GM18858 (cell line): ENCODE results near the gene RALA.

ENCODE experiments used
- ATAC-seq: cut with Tn5 transposase; IDR thresholded peaks from one replicate; pipeline ENCODE4 v1.9.1; 2021; ENCODE audit not compliant: unreplicated experiment

The RALA gene

DNA sequence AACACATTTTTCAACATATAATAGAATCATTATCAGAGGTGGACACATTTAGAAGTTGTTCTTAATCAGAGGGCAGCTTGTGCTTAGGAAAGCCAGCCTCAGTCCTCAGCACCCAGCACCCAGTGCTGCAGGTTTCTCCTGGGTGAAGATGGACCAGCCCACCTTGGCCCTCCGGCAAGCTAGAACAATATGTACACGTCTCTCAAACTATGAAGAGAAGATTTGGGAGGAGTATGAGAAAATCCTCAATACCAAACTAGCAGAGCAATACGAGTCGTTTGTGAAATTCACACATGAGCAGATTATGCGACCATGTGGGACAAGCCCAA, 13.5 kb upstream of the RALA start:
- no peak for ATAC-seq

DNA sequence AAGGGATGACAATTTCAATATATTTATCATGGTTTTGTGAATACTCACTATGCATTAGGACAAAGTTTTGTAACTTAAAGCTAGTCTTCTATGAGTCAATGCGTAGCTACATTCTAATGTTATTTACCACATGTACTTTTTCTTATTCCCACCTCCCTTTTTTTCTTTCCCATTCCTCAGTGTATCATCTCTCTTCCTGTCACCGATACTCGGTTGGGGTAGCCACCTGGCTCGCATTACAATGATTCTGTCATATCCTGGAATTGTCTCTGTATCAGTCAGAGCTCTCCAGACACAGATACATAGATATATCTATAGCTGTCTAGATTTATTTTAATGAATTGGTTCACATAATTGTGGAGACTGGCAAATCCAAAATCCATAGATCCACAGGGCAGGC, 9.8 kb upstream of the RALA start:
- ATAC-seq: no peak

DNA sequence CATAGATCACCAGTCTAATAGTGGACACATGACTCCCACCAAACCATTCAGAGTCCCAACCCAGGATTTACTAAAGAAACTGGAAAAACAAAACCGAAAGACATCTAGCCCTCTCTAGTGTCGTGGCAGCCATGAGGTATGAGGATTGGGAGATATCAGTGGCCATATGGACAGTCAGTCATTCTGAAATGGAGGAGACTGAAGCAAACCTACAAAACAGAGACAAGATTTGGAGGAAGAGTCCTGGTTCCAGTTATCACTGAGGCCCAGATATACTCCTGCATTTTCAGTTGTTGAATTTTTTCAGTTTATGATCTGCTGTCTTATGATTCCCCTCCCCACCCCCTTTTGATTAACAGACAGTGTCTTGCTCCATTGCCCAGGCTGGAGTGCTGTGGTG, 9.1 kb upstream of the RALA start:
- no peak for ATAC-seq

DNA sequence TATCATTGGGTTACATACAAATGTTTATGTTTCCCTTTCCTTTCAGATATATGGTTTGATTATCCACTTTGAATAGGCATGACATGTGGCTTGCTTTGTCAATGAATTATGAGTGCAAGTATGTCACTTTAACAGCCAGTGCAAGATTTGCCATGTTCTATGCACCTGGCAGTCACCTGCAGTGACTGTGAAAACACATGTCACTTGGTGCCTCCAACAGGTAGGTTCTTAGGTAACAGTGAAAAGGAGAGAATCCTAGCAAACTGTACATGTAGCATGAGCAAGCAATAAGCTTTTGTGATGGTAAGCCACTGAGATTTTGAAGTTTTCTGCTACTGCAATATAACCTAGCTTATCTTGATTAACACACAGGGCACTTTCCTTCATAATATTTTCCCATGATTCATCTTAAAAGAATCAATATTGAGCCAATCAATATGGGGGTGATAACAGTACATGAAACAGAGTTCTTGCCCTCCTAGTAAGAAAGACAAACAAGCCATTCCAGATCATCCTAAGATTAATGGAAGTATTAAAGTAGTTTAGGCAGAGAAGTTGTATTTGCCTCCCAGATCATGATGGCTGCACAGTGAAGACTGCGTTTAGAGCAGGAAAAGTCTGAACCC, 7.9 kb upstream of the RALA start:
- ATAC-seq: no peak

DNA sequence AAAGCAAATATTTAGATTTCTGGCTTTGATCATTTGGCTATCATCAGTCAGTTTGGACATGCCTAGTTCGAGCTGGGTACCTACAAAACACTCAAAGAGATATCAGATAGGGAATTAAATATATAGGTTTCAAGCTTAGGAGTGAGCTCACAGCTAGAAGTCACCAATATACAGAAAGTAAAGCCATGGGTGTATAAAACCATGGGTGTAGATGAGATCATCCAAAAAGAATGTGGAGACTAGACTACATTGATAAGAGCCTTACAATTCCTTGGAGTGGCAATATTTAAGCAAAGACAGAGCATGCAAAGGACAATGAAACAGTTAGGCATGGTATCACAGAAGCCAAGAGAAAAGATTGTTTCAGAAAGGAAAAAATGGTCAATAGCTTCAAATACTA, 7.2 kb upstream of the RALA start:
- no peak for ATAC-seq

DNA sequence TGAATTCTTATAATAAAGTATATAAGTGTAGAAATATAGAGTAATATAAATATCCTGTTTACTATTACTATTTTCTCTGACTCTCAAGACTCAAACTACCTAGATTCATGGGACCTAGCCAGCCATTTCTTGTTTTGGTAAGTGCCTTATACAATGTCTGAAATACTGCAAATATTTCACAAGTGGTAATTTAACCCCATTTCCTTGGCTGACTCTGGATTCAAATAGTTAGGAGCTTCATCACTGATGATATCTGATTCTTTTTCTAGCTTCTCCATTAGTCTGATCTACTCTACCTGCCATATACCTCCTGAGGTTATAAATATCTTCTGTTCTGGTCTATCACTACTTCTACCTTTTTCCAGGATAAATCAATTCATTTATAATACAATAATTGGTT, 6.4 kb upstream of the RALA start:
- ATAC-seq: no peak

DNA sequence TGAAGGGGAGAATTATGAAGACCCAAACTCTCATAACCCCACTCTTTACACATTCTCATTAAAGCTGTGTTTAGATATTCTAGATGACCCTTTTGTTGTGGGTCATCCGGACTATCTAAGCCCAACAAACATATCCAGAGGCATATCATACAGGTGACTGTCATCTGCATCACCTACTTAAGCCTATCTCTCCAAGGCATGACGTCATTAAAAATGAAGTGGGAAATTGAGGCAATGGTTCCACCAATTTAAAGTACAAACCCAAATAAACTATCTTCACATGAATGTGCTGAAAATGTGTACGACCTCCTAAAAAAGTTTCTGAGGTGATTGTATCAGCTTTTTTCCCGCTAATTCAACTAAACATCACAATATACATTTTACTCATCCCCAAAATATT, 4.5 kb upstream of the RALA start:
- ATAC-seq: no peak

DNA sequence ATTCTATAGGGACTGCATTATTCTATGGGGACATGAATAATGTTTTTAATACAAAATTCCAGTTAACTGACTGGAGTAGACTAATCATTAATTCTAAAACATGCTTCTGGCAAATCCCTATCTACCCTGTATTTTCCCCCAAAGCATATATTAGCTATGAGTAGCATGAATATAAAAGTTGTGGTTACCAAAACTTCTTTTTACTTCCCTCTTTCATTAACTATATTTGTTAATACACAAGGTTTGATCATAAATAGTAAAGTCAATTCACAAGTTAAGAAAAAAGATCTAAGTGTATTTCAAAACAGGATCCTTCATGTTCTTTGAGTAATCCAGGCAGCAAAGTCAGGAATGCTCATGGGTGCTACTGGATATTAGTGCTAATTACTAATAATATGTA, 2.9 kb upstream of the RALA start:
- no peak for ATAC-seq

DNA sequence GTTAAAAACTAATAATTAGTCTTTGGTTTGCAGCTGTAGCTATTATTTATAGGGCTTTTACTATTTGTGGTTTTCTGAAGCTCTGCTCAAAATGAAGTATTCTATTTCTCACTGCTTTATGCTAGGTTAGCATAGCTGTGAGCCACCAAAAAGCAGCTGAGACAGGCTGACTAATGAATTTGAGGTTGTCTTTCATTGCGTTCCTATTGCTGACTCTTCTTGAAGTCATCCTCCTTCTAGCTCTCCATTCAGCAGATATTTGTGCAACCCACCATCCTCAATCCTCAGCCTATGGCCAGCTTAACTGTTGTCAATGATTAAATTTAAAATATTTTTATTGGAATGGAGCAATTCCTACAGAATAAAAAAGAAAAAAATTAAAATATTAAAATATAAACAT, 2.1 kb upstream of the RALA start:
- ATAC-seq: no peak

DNA sequence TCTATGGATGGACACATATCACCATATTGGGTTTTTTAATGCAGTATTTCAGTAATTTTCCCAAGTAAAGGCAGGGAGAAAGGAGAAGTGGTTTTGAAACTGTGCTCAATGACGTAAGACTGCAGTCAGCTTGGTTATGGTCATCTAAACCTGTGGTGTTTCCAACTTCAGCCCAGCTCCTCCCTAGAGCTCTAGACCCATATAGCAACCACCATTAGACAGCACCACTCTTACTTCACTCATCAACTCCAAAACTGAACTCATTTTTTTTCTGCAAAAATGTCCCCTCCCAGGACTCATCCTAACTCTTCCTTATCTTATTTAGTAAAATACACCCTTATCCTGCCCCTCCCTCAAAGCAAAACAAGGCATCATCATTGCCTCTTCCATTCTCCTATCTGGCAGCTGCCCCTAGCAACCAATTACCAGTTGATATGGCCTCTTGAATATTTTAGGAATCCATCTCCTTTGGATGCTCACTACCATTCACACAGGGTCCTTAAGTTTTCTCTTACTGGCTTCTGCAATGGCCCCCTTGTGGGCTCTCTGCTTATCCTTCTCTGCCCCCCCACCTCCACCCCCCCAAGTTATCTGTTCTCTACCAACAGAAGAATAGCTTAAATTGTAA, 1.5 kb upstream of the RALA start:
- ATAC-seq: peak; percentile 20

DNA sequence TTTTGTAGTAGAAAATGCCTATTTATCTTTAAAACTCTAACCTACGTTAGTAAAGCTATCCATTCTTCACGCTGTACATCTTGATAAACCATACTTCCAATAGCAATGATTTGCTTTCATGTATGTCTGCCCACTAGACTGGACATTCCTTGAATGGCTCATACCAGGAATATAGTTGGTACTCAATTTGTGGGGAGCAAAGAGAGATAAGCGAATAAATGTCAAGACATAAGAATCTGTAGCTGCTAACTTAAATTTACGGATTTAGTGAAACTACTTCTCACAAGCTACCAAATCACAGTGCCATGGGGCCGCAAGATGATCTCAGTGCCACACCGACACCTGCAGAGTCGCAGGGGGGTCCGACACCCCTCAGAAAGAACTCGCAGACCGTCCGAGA, 763 bp upstream of the RALA start:
- ATAC-seq: no peak

DNA sequence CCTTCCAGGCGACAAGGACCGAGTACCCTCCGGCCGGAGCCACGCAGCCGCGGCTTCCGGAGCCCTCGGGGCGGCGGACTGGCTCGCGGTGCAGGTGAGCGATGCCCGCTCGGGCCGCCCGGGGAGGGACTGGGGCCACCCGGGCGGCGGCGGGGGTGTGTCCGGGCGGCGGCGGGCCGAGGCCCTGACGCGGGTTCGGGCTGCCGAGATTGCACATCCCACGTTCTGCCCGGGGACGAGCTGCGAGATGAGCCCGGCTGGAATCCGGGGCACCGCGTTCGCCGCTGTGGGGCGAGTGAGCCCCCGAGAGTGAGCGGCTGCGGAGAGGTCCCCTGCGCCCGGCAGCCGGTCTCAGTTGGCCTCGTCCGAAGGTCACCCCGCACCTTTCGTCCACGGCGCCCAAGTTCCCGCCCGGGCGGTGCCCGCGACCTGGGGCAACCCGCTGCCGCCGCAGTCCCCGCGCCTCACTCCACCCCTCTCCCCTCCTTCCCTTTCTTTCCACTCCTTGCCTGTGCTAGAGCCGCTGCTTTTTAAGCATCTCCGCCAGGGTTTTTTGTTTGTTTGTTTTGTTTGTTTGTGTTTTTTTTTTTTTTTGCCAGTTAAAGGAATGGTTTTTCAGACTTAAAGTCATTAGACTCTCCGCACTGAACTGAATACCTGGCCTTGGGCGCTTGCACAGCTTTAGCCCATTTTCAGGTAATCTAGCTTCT, 515 bp downstream of the RALA start:
- peak; percentile 30 for ATAC-seq

DNA sequence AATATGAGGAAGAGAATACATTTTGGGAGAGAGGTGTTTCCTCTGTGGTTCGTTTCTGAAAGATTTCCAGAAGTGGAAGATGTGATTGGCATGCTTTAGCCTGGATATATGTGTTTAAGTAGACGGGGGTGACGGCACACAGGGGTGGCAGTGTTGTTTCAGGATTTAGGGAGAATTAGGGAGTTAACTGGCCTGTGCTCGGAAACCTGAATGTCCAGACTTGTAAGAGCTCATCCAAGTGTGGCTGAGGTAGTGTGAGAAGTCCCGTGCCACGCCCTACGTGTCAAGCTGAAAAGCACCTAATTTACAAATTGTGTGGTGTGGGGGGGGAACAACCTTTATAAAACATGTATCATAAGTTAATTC, 1.1 kb downstream of the RALA start:
- peak; percentile 24 for ATAC-seq

DNA sequence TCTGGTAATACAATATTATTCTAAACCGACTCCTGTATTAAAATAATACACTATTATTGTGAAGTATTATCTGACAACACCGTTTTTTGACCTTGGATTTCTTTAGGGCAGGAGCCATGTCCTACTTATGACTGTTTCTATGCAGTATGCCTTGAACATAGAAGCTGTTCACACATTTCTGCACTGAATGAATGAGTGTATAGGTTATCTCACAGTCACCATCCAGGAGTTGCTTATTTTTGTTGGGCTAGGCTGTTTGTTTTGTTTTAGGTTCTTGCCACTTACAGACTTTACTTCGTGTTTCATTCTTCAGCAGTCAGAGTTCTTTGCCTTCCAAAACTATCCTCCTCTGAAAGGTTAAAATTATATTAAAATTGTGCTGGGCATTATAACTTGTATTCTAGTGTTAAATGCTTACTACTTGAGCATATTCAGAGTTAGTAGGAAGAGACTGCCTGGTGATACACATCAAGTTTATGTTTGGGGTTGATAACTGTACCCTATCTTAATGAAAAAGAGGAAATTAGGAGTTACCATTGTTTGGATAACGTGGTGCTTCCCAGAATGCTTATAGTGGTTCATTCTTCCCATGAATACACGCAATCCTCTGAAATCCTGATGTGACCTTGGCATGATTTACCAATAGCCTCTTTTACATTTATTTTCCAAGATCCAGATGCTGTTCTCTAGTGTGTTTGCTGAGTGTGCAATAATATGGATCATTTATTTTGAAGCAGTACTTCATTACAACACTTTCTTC, 1.7 kb downstream of the RALA start:
- ATAC-seq: no peak

DNA sequence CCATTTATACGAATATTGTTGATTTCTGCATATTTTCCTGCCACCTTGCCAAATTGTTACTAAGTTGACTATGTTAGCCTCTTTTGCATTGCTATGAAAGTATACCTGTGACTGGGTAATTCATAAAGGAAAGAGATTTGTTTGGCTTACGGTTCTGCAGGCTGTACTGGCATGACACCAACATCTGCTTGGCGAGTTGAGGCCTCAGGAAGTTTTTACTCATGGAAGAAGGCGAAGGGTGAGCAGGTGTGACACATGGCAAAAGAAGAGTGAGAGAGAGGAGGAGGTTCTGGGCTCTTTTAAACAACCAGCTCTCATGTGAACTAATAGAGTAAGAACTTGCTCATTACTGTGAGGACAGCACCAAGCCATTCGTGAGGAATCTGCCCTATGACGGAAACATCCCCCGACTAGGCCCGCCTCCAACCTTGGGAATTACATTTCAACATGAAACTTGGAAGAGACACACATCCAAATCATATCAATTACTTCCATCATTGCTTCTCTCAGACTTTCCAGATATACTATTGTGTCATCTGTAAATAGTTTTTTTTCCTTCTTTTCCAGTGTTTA, 8.4 kb downstream of the RALA start:
- no peak for ATAC-seq

DNA sequence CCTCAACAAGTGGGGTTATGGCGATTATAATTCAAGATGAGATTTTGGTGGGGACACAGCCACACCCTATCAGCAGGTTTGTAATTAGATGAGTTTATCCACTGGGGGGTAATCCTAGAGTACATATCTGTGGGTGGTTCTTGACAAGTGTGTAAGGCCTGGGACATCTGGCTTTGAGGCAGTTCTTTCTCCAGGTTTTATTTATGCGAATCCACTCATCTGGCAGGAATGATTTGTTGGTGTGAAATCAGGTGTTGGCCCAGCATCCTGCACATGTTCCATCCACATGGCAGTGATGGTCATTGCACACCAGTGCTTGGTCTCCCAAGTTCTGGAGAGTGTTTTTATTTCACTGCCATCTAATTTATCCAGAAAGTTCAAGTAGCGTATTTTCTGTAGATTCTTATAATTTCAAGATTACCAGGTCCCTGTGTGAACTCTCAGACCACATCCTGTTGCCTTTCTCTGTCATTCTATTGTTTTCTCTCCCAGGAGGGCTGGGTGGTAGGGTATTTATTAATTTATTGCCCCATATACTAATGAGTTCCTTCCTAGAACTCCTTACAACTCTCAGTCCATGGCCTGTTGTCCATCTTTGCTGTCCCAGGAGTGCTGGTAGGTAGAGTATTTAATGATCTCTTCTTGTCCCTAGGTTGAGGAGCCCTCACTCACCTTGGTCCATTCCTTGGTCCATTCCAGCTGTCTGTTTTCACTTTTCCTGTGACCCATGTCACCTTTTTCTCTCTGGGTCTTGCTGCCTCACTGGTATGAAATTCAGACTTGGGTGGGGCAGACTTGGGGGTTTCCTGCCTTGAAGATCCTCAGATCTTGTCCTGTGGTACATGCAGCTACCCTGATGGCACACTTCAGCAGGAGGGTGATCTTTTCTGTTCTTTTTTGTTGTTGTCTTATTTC, 10.4 kb downstream of the RALA start:
- no peak for ATAC-seq

DNA sequence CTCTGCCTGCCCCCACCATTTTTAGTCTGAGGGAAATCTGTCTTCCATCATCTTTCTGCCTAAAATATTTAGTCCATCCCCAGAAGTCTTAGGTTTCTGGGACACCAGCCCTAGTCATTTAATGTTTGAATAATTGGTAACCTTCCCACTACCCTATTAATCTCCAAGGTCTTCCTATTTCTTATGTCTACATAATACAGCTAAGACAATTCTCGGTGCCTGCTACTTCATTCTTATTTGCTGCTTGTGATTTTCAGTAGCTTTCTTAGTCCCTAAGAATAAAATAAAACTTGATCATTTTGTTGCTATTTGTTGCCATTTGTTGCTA, 11.1 kb downstream of the RALA start:
- no peak for ATAC-seq

DNA sequence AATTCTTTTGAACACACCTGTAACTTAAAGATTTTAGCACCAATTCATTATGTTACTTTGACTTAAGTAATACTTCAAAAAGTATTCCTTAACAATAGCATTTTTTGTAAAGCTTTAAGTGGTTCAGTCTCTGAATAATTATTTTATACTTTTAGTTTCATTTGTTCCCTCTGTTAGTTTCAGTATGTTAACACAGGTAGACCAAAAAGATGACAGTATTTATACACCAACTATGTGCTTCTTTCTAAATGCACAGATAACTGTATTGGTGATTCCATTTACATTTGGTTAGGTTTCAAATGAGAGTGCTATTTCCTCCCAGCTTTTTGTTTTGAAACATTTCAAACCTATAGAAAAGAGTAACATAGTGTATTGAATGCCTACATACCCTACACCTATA, 14.0 kb downstream of the RALA start:
- ATAC-seq: no peak

DNA sequence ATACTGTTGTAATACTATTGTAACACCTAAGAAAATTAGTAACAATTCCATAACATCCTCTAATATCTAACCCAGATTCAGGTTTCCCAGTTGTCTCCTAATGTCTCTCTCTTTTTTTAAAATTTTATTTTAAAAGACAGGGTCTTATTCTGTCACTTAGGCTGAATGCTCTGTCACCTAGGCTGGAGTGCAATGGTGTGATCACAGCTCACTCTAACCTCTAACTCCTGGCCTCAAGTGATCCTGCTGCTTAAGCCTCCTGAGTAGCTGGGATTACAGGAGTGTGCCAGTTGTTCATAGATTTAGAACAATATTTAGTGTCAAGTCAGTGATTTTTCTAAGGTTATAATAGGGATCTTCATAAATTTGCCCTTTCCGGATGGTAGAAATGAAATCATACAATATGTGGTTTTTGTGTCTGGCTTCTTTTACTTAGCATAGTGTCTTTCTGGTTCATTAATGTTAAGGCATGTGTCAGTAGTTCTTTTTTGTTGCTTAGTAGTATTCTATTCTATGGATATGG, 14.7 kb downstream of the RALA start:
- ATAC-seq: no peak

DNA sequence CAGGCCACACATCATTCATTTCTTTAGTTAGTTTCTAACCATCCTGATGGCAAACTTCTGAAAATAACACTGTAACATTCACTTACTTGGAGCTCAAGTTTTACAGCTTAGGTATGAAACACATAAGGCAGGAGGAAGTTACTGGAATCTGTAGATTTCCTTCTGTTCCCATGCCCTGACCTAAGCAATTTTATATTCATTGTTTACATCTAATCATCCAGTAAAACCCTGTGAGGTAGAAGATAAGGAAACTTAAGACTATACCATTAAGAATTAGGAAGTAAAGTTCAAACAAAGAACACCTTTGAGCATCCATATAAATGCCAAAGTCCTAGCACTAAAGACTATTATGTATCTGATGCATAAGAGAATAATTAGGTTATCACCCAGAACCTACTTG, 19.5 kb downstream of the RALA start:
- no peak for ATAC-seq

DNA sequence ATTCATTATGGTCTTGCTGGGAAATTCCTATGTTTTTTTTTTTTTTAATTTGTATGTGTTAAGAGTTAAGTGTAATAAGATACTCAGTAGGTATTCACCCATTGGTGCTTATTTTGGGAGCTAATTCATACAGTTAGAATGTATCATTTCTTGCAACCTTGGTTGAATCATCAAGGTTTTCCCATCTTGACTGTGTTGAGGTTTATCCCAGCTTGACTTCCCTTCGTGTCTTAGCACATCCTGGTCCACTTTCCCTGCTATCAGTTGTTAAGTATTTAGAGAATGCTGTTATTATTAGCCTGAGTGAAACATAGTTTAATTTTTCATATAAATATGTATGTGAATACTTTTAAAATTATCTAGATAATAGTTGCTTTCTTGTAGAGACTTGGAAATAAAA, 20.8 kb downstream of the RALA start:
- no peak for ATAC-seq
